ENCODE results near the gene FAM89B.

Gene FAM89B

GRCh38 chr11:65590240-65590738 is 18.0 kb downstream of the FAM89B start:
- Histone ChIP-seq H3K27ac (ENCODE audit: low read depth, low read length) (no peak overlapping the region), H3K4me1 (ENCODE audit: control insufficient read depth in 1 of 2, insufficient read depth in 2 of 2, low read length in 2 of 2) (peaks cover 20 to 28% of the 10 kb centered on the region in 2 donors), H3K9ac (ENCODE audit: low read depth in 1 of 2, low read length in 2 of 2) (peak overlapping the region in 1 of 2 donors; percentile 32), H3K4me3 (ENCODE audit: low read depth in 1 of 2, low read length in 2 of 2) (no peak overlapping the region), H3K27me3 (ENCODE audit: control insufficient read depth in 1 of 2, insufficient read depth in 2 of 2, low read length in 2 of 2) (no peaks in the 10 kb centered on the region), H3K9me3 (ENCODE audit: control insufficient read depth in 1 of 2, low read length in 2 of 2) (no peaks in the 10 kb centered on the region), H3K36me3 (ENCODE audit: control insufficient read depth in 1 of 2, insufficient read depth in 2 of 2, low read length in 2 of 2) (peaks cover 13 to 21% of the 10 kb centered on the region in 2 donors)

GRCh38 chr11:65591939-65592857 is 19.9 kb downstream of the FAM89B start:
- Histone ChIP-seq H3K4me3 (ENCODE audit: low read depth in 1 of 2, low read length in 2 of 2) (peak overlapping the region in 1 of 2 donors; percentile 28), H3K4me1 (ENCODE audit: control insufficient read depth in 1 of 2, insufficient read depth in 2 of 2, low read length in 2 of 2) (peaks cover 26 to 35% of the 10 kb centered on the region in 2 donors), H3K27me3 (ENCODE audit: control insufficient read depth in 1 of 2, insufficient read depth in 2 of 2, low read length in 2 of 2) (no peaks in the 10 kb centered on the region), H3K27ac (ENCODE audit: low read depth, low read length) (no peak overlapping the region), H3K36me3 (ENCODE audit: control insufficient read depth in 1 of 2, insufficient read depth in 2 of 2, low read length in 2 of 2) (peaks cover 9 to 15% of the 10 kb centered on the region in 2 donors), H3K9ac (ENCODE audit: low read depth in 1 of 2, low read length in 2 of 2) (no peak overlapping the region), H3K9me3 (ENCODE audit: control insufficient read depth in 1 of 2, low read length in 2 of 2) (no peaks in the 10 kb centered on the region)

- H3K9me3 ChIP-seq (ENCODE audit: control insufficient read depth in 1 of 2, low read length in 2 of 2) = no peaks in the 10 kb centered on the region
- no peak overlapping the region for H3K27ac ChIP-seq (ENCODE audit: low read depth, low read length)
- H3K4me3 ChIP-seq (ENCODE audit: low read depth in 1 of 2, low read length in 2 of 2) = no peak overlapping the region
- no peak overlapping the region for H3K9ac ChIP-seq (ENCODE audit: low read depth in 1 of 2, low read length in 2 of 2)
- peaks cover 18 to 27% of the 10 kb centered on the region in 2 donors for H3K4me1 ChIP-seq (ENCODE audit: control insufficient read depth in 1 of 2, insufficient read depth in 2 of 2, low read length in 2 of 2)
- no peaks in the 10 kb centered on the region for H3K27me3 ChIP-seq (ENCODE audit: control insufficient read depth in 1 of 2, insufficient read depth in 2 of 2, low read length in 2 of 2)
- H3K36me3 ChIP-seq (ENCODE audit: control insufficient read depth in 1 of 2, insufficient read depth in 2 of 2, low read length in 2 of 2) = peaks cover 15 to 23% of the 10 kb centered on the region in 2 donors
These were observed 20.6 kb downstream of the FAM89B start for GRCh38 chr11:65592858-65593517.

- no peak overlapping the region for H3K9ac ChIP-seq (ENCODE audit: low read depth in 1 of 2, low read length in 2 of 2)
- H3K27me3 ChIP-seq (ENCODE audit: control insufficient read depth in 1 of 2, insufficient read depth in 2 of 2, low read length in 2 of 2) = no peaks in the 10 kb centered on the region
- H3K27ac ChIP-seq (ENCODE audit: low read depth, low read length) = no peak overlapping the region
- no peak overlapping the region for H3K4me3 ChIP-seq (ENCODE audit: low read depth in 1 of 2, low read length in 2 of 2)
- peaks cover 11 to 20% of the 10 kb centered on the region in 2 donors for H3K4me1 ChIP-seq (ENCODE audit: control insufficient read depth in 1 of 2, insufficient read depth in 2 of 2, low read length in 2 of 2)
- H3K36me3 ChIP-seq (ENCODE audit: control insufficient read depth in 1 of 2, insufficient read depth in 2 of 2, low read length in 2 of 2) = peaks cover 19 to 30% of the 10 kb centered on the region in 2 donors
- H3K9me3 ChIP-seq (ENCODE audit: control insufficient read depth in 1 of 2, low read length in 2 of 2) = no peaks in the 10 kb centered on the region
These were observed 21.4 kb downstream of the FAM89B start for GRCh38 chr11:65593518-65594414.

- H3K27ac ChIP-seq (ENCODE audit: low read depth, low read length) = no peak overlapping the region
- peaks cover 19 to 35% of the 10 kb centered on the region in 2 donors for H3K36me3 ChIP-seq (ENCODE audit: control insufficient read depth in 1 of 2, insufficient read depth in 2 of 2, low read length in 2 of 2)
- no peak overlapping the region for H3K9ac ChIP-seq (ENCODE audit: low read depth in 1 of 2, low read length in 2 of 2)
- no peak overlapping the region for H3K4me3 ChIP-seq (ENCODE audit: low read depth in 1 of 2, low read length in 2 of 2)
- no peaks in the 10 kb centered on the region for H3K27me3 ChIP-seq (ENCODE audit: control insufficient read depth in 1 of 2, insufficient read depth in 2 of 2, low read length in 2 of 2)
- peaks cover 11 to 13% of the 10 kb centered on the region in 2 donors for H3K4me1 ChIP-seq (ENCODE audit: control insufficient read depth in 1 of 2, insufficient read depth in 2 of 2, low read length in 2 of 2)
- no peaks in the 10 kb centered on the region for H3K9me3 ChIP-seq (ENCODE audit: control insufficient read depth in 1 of 2, low read length in 2 of 2)
These were observed 22.8 kb downstream of the FAM89B start for GRCh38 chr11:65595131-65595530.

- Histone ChIP-seq H3K36me3 (ENCODE audit: control insufficient read depth in 1 of 2, insufficient read depth in 2 of 2, low read length in 2 of 2) (peaks cover 21 to 32% of the 10 kb centered on the region in 2 donors), H3K9ac (ENCODE audit: low read depth in 1 of 2, low read length in 2 of 2) (no peak within 1 kb of the TSS), H3K27ac (ENCODE audit: low read depth, low read length) (no peak within 1 kb of the TSS), H3K27me3 (ENCODE audit: control insufficient read depth in 1 of 2, insufficient read depth in 2 of 2, low read length in 2 of 2) (no peaks in the 10 kb centered on the region), H3K4me3 (ENCODE audit: low read depth in 1 of 2, low read length in 2 of 2) (no peak within 1 kb of the TSS), H3K9me3 (ENCODE audit: control insufficient read depth in 1 of 2, low read length in 2 of 2) (no peaks in the 10 kb centered on the region), H3K4me1 (ENCODE audit: control insufficient read depth in 1 of 2, insufficient read depth in 2 of 2, low read length in 2 of 2) (peaks cover 11 to 12% of the 10 kb centered on the region in 2 donors)
These were observed 23.4 kb downstream of the FAM89B start, which contains the start of gene KCNK7 for GRCh38 chr11:65595543-65596281. Gene KCNK7, minus strand, starts transcription at chr11:65595800. Its CDS starts 28 bp downstream, at chr11:65595772.

- Histone ChIP-seq H3K4me3 (ENCODE audit: low read depth in 1 of 2, low read length in 2 of 2) (no peak overlapping the region), H3K27ac (ENCODE audit: low read depth, low read length) (no peak overlapping the region), H3K9ac (ENCODE audit: low read depth in 1 of 2, low read length in 2 of 2) (no peak overlapping the region), H3K27me3 (ENCODE audit: control insufficient read depth in 1 of 2, insufficient read depth in 2 of 2, low read length in 2 of 2) (no peaks in the 10 kb centered on the region), H3K36me3 (ENCODE audit: control insufficient read depth in 1 of 2, insufficient read depth in 2 of 2, low read length in 2 of 2) (peaks cover 24 to 32% of the 10 kb centered on the region in 2 donors), H3K4me1 (ENCODE audit: control insufficient read depth in 1 of 2, insufficient read depth in 2 of 2, low read length in 2 of 2) (peaks cover 11 to 12% of the 10 kb centered on the region in 2 donors), H3K9me3 (ENCODE audit: control insufficient read depth in 1 of 2, low read length in 2 of 2) (no peaks in the 10 kb centered on the region)
These were observed 24.2 kb downstream of the FAM89B start for GRCh38 chr11:65596520-65596919.

- H3K9ac ChIP-seq (ENCODE audit: low read depth in 1 of 2, low read length in 2 of 2) = no peak overlapping the region
- no peaks in the 10 kb centered on the region for H3K9me3 ChIP-seq (ENCODE audit: control insufficient read depth in 1 of 2, low read length in 2 of 2)
- H3K27ac ChIP-seq (ENCODE audit: low read depth, low read length) = no peak overlapping the region
- H3K4me3 ChIP-seq (ENCODE audit: low read depth in 1 of 2, low read length in 2 of 2) = no peak overlapping the region
- peaks cover 24 to 34% of the 10 kb centered on the region in 2 donors for H3K36me3 ChIP-seq (ENCODE audit: control insufficient read depth in 1 of 2, insufficient read depth in 2 of 2, low read length in 2 of 2)
- no peaks in the 10 kb centered on the region for H3K27me3 ChIP-seq (ENCODE audit: control insufficient read depth in 1 of 2, insufficient read depth in 2 of 2, low read length in 2 of 2)
- peaks cover 9 to 11% of the 10 kb centered on the region in 2 donors for H3K4me1 ChIP-seq (ENCODE audit: control insufficient read depth in 1 of 2, insufficient read depth in 2 of 2, low read length in 2 of 2)
These were observed 25.9 kb downstream of the FAM89B start for GRCh38 chr11:65598258-65598699.
